ENCODE data around the gene BAIAP2L2. TPM values are rescaled to one million over a fixed set of nuclear protein-coding genes. Genes with fewer than 3 reads are reported as not detected.

The BAIAP2L2 gene
- total and polyA plus RNA-seq, 2 experiments from 2014 or later: 3.9 to 5.6 TPM

- H3K27me3 Mint-ChIP-seq (ENCODE audit: insufficient read depth, low read depth, poor library complexity): peaks cover 5% of the 10 kb centered on the region
- ATAC-seq: no peak
- no peaks in the 10 kb centered on the region for H3K9me3 Mint-ChIP-seq
- no peaks in the 10 kb centered on the region for H3K4me1 ChIP-seq (ENCODE audit: insufficient read depth)
- no peaks in the 10 kb centered on the region for H3K79me2 ChIP-seq (replicated peaks; ENCODE audit: insufficient read depth)
- 0 out of 2 replicates have a peak, but pooled peaks cover 3% of the 10 kb centered on the region for H3F3A ChIP-seq (replicated peaks; ENCODE audit: low read depth)
- H3K4me2 ChIP-seq: no peak overlapping the region
- no peaks in the 10 kb centered on the region for H4K20me1 ChIP-seq (replicated peaks; ENCODE audit: insufficient read depth)
- no peak overlapping the region for H3K4me3 ChIP-seq
- peak overlapping the region; percentile 46; the same call in 1 of the 2 replicates for H3K27ac Mint-ChIP-seq
- TF ChIP-seq ETS1 (IDR thresholded peaks at IDR 0.05) (no peak), ZNF114 (CRISPR knock-in tag; IDR thresholded peaks at IDR 0.05) (no peak), CREB1 (CRISPR knock-in tag; IDR thresholded peaks at IDR 0.05; ENCODE audit: low read depth) (no peak), STAT1 (IDR thresholded peaks at IDR 0.05; ENCODE audit: unreplicated experiment) (no peak), EZH2 (IDR thresholded peaks at IDR 0.05; ENCODE audit: low read depth, unreplicated experiment) (no peak), ZNF462 (CRISPR knock-in tag; IDR thresholded peaks at IDR 0.05) (no peak), REST (IDR thresholded peaks at IDR 0.05; ENCODE audit: unreplicated experiment) (no peak), CTCF (conservative IDR thresholded peaks at IDR 0.05; ENCODE audit: low read depth in 2 of 2) (no peak), JUNB (IDR thresholded peaks at IDR 0.05; ENCODE audit: unreplicated experiment) (no peak), EZH2phosphoT487 (IDR thresholded peaks at IDR 0.05; ENCODE audit: unreplicated experiment) (no peak), NANOG (IDR thresholded peaks at IDR 0.05; ENCODE audit: borderline replicate concordance) (no peak), POLR2AphosphoS5 (IDR thresholded peaks at IDR 0.05; ENCODE audit: low read depth) (no peak), ZNF331 (CRISPR knock-in tag; IDR thresholded peaks at IDR 0.05; ENCODE audit: low read depth) (no peak)
- no peaks in the 10 kb centered on the region for H3K9me2 ChIP-seq (ENCODE audit: insufficient read depth)
- H3K27me3 ChIP-seq (ENCODE audit: insufficient read depth): no peaks in the 10 kb centered on the region
- peaks cover 4% of the 10 kb centered on the region for H3K4me1 Mint-ChIP-seq
- H3K36me3 Mint-ChIP-seq (ENCODE audit: low read depth): no peaks in the 10 kb centered on the region; the same call in 2 of the 3 replicates
- H3K36me3 ChIP-seq (ENCODE audit: insufficient read depth): no peaks in the 10 kb centered on the region
- no peak overlapping the region for H3K4me3 Mint-ChIP-seq
- H3K27ac ChIP-seq (ENCODE audit: low read depth): no peak overlapping the region
- no peak for DNase-seq (ENCODE audit: low spot score)
- H2AFZ ChIP-seq: no peak overlapping the region
These were observed 16.6 kb upstream of the BAIAP2L2 start for GRCh38 chr22:38126928-38127668.
